Measurements from ENCODE around the gene C6orf132.

The C6orf132 gene

GRCh38 chr6:42095094-42095493 lies 47.3 kb downstream of the C6orf132 start:
- Histone ChIP-seq H3K4me3 (replicated peaks; ENCODE audit: low read depth, low read length) (no peak overlapping the region), H3K27me3 (replicated peaks; ENCODE audit: control insufficient read depth, insufficient read depth, low read length) (no peaks in the 10 kb centered on the region; the same call in none of the 2 replicates), H3K36me3 (ENCODE audit: control insufficient read depth, insufficient read depth, low read length) (no peaks in the 10 kb centered on the region)
- TF ChIP-seq CTCF (IDR thresholded peaks at IDR 0.05; ENCODE audit: insufficient read depth, low read length, poor library complexity, severe bottlenecking) = no peak
- no peak for DNase-seq (ENCODE audit: extremely low read depth, insufficient read length)

- no peaks in the 10 kb centered on the region for H3K36me3 ChIP-seq (ENCODE audit: control insufficient read depth, insufficient read depth, low read length)
- DNase-seq (ENCODE audit: extremely low read depth, insufficient read length) = no peak
- no peaks in the 10 kb centered on the region; the same call in none of the 2 replicates for H3K27me3 ChIP-seq (replicated peaks; ENCODE audit: control insufficient read depth, insufficient read depth, low read length)
- TF ChIP-seq CTCF (IDR thresholded peaks at IDR 0.05; ENCODE audit: insufficient read depth, low read length, poor library complexity, severe bottlenecking) = no peak
- no peak overlapping the region for H3K4me3 ChIP-seq (replicated peaks; ENCODE audit: low read depth, low read length)
Measured at GRCh38 chr6:42093582-42094329, 48.7 kb downstream of the C6orf132 start.

GRCh38 chr6:42091718-42092023 lies 50.7 kb downstream of the C6orf132 start:
- no peak for DNase-seq (ENCODE audit: extremely low read depth, insufficient read length)
- no peak overlapping the region for H3K4me3 ChIP-seq (replicated peaks; ENCODE audit: low read depth, low read length)
- no peaks in the 10 kb centered on the region for H3K27me3 ChIP-seq (replicated peaks; ENCODE audit: control insufficient read depth, insufficient read depth, low read length)
- no peak for TF ChIP-seq CTCF (IDR thresholded peaks at IDR 0.05; ENCODE audit: insufficient read depth, low read length, poor library complexity, severe bottlenecking)
- H3K36me3 ChIP-seq (ENCODE audit: control insufficient read depth, insufficient read depth, low read length) = peaks cover 2% of the 10 kb centered on the region; the same call in 1 of the 2 replicates

- no peaks in the 10 kb centered on the region for H3K27me3 ChIP-seq (replicated peaks; ENCODE audit: control insufficient read depth, insufficient read depth, low read length)
- H3K4me3 ChIP-seq (replicated peaks; ENCODE audit: low read depth, low read length) = no peak overlapping the region
- H3K36me3 ChIP-seq (ENCODE audit: control insufficient read depth, insufficient read depth, low read length) = peaks cover 2% of the 10 kb centered on the region; the same call in 1 of the 2 replicates
- no peak for TF ChIP-seq CTCF (IDR thresholded peaks at IDR 0.05; ENCODE audit: insufficient read depth, low read length, poor library complexity, severe bottlenecking)
- no peak for DNase-seq (ENCODE audit: extremely low read depth, insufficient read length)
Measured at GRCh38 chr6:42090819-42091717, 51.4 kb downstream of the C6orf132 start.

GRCh38 chr6:42088101-42088591 lies 54.3 kb downstream of the C6orf132 start:
- no peak for TF ChIP-seq CTCF (IDR thresholded peaks at IDR 0.05; ENCODE audit: insufficient read depth, low read length, poor library complexity, severe bottlenecking)
- no peak for DNase-seq (ENCODE audit: extremely low read depth, insufficient read length)
- H3K27me3 ChIP-seq (replicated peaks; ENCODE audit: control insufficient read depth, insufficient read depth, low read length) = no peaks in the 10 kb centered on the region
- peaks cover 2% of the 10 kb centered on the region for H3K36me3 ChIP-seq (ENCODE audit: control insufficient read depth, insufficient read depth, low read length)
- no peak overlapping the region for H3K4me3 ChIP-seq (replicated peaks; ENCODE audit: low read depth, low read length)

Data from GM06990 (cell line).